GM23248 (cell line): ENCODE data around the gene GRIN1.

Experiments used
- EZH2 ChIP-seq: fragments of 200-600 bp; sonication (generic); IDR thresholded peaks from 2 replicates; pipeline ENCODE4 v1.6.1; 2018; ENCODE audit warnings: antibody characterized with exemption, mild to moderate bottlenecking; ENCODE audit not compliant: insufficient read depth, poor library complexity, severe bottlenecking
- EZH2phosphoT487 ChIP-seq: fragments of 200-600 bp; sonication (generic); IDR thresholded peaks from 2 replicates; pipeline ENCODE4 v1.6.1; 2018; ENCODE audit warnings: antibody characterized with exemption, moderate library complexity, mild to moderate bottlenecking, low read depth; ENCODE audit not compliant: insufficient read depth

GRCh38 chr9:137129456-137130175 lies 9.3 kb upstream of the GRIN1 start:
- TF ChIP-seq EZH2 (no peak), EZH2phosphoT487 (no peak)
